ENCODE measurements around the gene TRIM22. TPM values are rescaled to one million over a fixed set of nuclear protein-coding genes. Genes with fewer than 3 reads are reported as not detected.

Gene TRIM22
- total RNA-seq, 1 experiment from 2014 or later, result 0.61 TPM

DNA sequence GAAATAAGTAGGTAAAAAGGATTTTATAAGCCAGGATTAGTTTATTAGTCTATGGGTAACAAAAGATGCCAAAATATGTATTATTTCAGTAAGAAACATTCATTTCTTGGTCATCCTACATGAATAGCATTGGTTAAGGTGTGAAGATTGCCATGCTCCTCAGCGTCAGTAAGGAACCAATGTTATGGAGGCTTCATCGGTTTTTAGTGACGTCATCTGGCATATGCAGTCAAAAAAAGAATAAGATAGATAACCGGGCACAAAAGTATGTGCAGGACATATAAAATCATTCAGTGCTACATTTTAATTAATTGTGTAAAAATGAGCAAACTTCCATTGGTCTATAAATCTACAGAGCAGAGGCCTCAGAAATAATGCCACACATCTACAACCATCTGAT lies 34.1 kb upstream of the TRIM22 start:
- H3K9me3 ChIP-seq (ENCODE audit: control insufficient read depth in 1 of 2, insufficient read depth in 1 of 2, low read depth in 1 of 2, low read length in 2 of 2), result no peaks in the 10 kb centered on the region; a peak in 1 of 4 replicates
- H3K4me3 ChIP-seq (replicated peaks in 1 of 2; ENCODE audit: low read depth in 1 of 2, low read length in 2 of 2), result no peak overlapping the region
- H2AFZ ChIP-seq (ENCODE audit: low read depth, low read length, poor library complexity, severe bottlenecking), result no peak overlapping the region
- intact Hi-C loops (cut with micrococcal nuclease), result no loop called here
- H3K9me2 ChIP-seq (ENCODE audit: insufficient read depth), result no peaks in the 10 kb centered on the region
- H3K79me2 ChIP-seq (ENCODE audit: insufficient read depth, low read length), result no peaks in the 10 kb centered on the region
- H4K20me1 ChIP-seq (ENCODE audit: insufficient read depth), result no peaks in the 10 kb centered on the region
- H3K27ac ChIP-seq (ENCODE audit: low read depth, low read length), result no peak overlapping the region
- no peaks in the 10 kb centered on the region for H3K36me3 ChIP-seq (ENCODE audit: control insufficient read depth in 1 of 2, insufficient read depth in 2 of 2, low read length in 2 of 2)
- DNase-seq (ENCODE audit: low read depth, low spot score), result no peak
- ChIA-PET POLR2A (no interaction called here), RAD21 (ENCODE audit: low non-redundant PET in 1 of 2, low total read pairs in 2 of 2, uncharacterized antibody in 2 of 2, unreplicated experiment in 2 of 2) (no interaction called here), CTCF (no interaction called here)
- no peak overlapping the region for H3K4me2 ChIP-seq (ENCODE audit: low read length)
- no peak for ATAC-seq
- no peaks in the 10 kb centered on the region for H3K27me3 ChIP-seq (ENCODE audit: insufficient read depth, low read length)
- no peaks in the 10 kb centered on the region for H3K4me1 ChIP-seq (ENCODE audit: control insufficient read depth in 1 of 2, insufficient read depth in 2 of 2, low read length in 2 of 2)
- TF ChIP-seq EZH2 (IDR thresholded peaks at IDR 0.05), result no peak
- no peak for TF ChIP-seq FOSL1 (IDR thresholded peaks at IDR 0.05; ENCODE audit: low read depth)
- TF ChIP-seq CTCF (IDR thresholded peaks at IDR 0.05 in 2 of 3, conservative IDR thresholded peaks at IDR 0.05 in 1 of 3; ENCODE audit: borderline replicate concordance in 1 of 3, insufficient read depth in 1 of 3, low read depth in 2 of 3, low read length in 2 of 3), result no peak
- no peak for TF ChIP-seq TCF7L2 (IDR thresholded peaks at IDR 0.05; ENCODE audit: borderline replicate concordance, extremely low read depth, insufficient read depth, insufficient read length)
- no peak for TF ChIP-seq ZBTB33 (IDR thresholded peaks at IDR 0.05; ENCODE audit: extremely low read depth, insufficient replicate concordance, low read length)
- TF ChIP-seq YY1 (IDR thresholded peaks at IDR 0.05; ENCODE audit: extremely low read depth, insufficient replicate concordance, low read depth, low read length), result no peak
- TF ChIP-seq POLR2A (IDR thresholded peaks at IDR 0.05; ENCODE audit: borderline replicate concordance, extremely low read depth, insufficient read depth, insufficient read length), result no peak
- no peak for TF ChIP-seq EZH2phosphoT487 (IDR thresholded peaks at IDR 0.05; ENCODE audit: borderline replicate concordance)
- no peak for TF ChIP-seq JUND (IDR thresholded peaks at IDR 0.05)
- no peak for TF ChIP-seq SRF (IDR thresholded peaks at IDR 0.05; ENCODE audit: low read depth)
- no peak for TF ChIP-seq ZNF274 (IDR thresholded peaks at IDR 0.05; ENCODE audit: low read depth, low read length)
- no peak for TF ChIP-seq REST (IDR thresholded peaks at IDR 0.05; ENCODE audit: low read depth)
- TF ChIP-seq, protein P1, sequence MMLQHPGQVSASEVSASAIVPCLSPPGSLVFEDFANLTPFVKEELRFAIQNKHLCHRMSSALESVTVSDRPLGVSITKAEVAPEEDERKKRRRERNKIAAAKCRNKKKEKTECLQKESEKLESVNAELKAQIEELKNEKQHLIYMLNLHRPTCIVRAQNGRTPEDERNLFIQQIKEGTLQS (IDR thresholded peaks at IDR 0.05), result no peak
- TF ChIP-seq MAX (IDR thresholded peaks at IDR 0.05), result no peak
- no peak for TF ChIP-seq SIN3A (IDR thresholded peaks at IDR 0.05; ENCODE audit: low read depth)
- no TSS peak for BruUV-seq (replicated peaks)
- no peak overlapping the region for H3K9ac ChIP-seq (ENCODE audit: low read length)

All from HCT116 (cell line).